ENCODE data around the gene CKAP2L. TPM values are rescaled to one million over a fixed set of nuclear protein-coding genes. Genes with fewer than 3 reads are reported as not detected.

Gene CKAP2L
- total RNA-seq, result 3.4 to 6.1 TPM (median 5.1 TPM) in 3 replicates
- long read RNA-seq, full-length matches to known transcripts, result 1 of 1 reads
- long read RNA-seq, partial matches to known transcripts, result 0 of 1 reads
- long read RNA-seq, other reads (novel, unspliced or antisense), result 0 of 1 reads

DNA sequence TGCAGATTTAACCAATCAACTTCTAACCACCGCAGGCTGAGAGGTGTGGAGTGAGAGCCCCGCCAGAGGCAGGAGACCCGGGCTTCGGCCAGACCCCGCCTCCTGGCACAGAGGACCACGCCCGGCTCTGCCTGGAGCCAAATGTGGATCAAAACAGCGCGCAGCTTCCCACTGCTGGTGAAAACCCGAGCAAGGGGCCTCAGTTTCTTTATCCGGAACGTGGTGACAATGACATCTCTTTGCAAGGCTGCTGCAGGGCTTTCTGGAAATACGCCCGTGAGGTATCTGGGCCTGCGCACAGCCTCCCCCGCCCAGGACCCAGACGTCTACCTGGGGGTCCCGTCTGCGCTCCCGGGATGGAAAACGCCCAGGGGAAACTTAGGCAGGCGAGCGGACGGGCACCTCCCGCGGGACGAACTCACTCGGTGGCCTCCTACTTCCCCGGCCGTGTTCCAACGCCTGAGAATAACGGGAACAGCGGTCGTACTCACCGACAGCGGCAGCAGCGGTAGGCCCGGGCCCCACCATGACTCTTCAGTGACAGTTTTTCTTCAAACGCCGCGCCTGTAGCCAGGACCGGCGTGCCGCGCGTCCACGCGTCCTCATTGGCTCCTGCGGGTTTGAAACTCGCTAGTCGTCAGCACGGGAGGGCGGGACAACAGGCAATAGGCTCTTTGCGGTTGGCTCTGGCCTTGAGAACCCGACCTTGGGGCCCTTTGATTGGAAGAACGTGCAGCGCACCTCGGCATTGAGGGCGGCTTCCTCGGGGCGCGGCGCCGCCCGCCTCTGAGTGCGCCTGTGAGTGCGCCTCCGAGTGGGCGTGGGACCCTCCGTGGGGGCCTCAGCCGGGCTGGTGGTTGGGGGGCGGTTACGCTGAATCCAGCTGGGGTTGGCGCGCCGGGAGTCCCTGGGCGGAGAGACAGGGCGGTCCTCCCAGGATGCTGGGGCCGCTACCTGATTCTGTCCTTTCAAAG, at the start of gene CKAP2L:
Gene CKAP2L, minus strand, starts transcription at position 539 of the 974 bp plus-strand sequence. Its CDS starts 11 bp downstream, at position 528.
- H3K27me3 Mint-ChIP-seq (ENCODE audit: low read depth), result no peaks in the 10 kb centered on the region
- H3K27ac Mint-ChIP-seq (ENCODE audit: unreplicated experiment), result peak within 1 kb of the TSS; percentile 90
- peaks cover 33% of the 10 kb centered on the region for H3K4me1 Mint-ChIP-seq (ENCODE audit: low read depth)
- DNase-seq (ENCODE audit: low spot score), result peak; percentile 97
- peak within 1 kb of the TSS; percentile 92 for H3K4me3 Mint-ChIP-seq (ENCODE audit: unreplicated experiment)
- H3K36me3 Mint-ChIP-seq (ENCODE audit: low read depth), result no peaks in the 10 kb centered on the region
- TF ChIP-seq, protein P1, sequence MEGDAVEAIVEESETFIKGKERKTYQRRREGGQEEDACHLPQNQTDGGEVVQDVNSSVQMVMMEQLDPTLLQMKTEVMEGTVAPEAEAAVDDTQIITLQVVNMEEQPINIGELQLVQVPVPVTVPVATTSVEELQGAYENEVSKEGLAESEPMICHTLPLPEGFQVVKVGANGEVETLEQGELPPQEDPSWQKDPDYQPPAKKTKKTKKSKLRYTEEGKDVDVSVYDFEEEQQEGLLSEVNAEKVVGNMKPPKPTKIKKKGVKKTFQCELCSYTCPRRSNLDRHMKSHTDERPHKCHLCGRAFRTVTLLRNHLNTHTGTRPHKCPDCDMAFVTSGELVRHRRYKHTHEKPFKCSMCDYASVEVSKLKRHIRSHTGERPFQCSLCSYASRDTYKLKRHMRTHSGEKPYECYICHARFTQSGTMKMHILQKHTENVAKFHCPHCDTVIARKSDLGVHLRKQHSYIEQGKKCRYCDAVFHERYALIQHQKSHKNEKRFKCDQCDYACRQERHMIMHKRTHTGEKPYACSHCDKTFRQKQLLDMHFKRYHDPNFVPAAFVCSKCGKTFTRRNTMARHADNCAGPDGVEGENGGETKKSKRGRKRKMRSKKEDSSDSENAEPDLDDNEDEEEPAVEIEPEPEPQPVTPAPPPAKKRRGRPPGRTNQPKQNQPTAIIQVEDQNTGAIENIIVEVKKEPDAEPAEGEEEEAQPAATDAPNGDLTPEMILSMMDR (IDR thresholded peaks at IDR 0.05), result peak; percentile 8
- no peaks in the 10 kb centered on the region for H3K9me3 Mint-ChIP-seq (ENCODE audit: low read depth)

DNA sequence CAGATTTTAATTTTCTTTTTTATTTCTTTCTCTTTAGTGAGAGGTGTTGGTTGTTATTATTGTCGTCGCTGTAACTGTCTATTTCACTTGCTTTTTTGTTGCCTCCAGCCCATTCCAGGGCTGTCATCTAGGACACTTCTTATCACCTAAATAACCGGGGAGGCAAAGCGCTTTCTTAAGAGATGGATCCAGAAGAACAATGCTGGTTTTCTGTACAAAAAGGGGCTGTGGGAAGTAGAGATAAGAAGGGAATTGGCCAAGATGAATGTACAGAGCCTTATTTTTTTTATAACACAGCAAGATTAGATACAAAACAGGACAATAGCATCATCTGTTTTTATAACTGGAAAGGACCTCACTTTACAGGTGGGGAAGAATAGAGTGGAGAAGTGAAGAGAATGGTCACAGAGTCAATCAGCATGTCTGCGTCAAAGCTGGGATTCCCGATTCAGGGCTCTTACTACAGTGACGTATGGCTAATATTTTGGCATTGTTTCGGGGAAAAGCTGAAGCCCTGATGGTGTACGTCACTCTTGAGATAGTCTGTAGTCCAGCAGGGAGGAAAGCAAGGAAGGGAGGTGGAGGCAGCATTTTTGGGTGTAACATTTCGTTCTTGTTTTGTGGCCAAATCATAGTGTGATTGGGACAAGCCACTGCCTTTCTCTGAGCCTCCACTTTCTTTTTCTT, 49.0 kb upstream of the CKAP2L start:
- no peak for DNase-seq (ENCODE audit: low spot score)
- no peaks in the 10 kb centered on the region for H3K9me3 Mint-ChIP-seq (ENCODE audit: low read depth)
- peaks cover 51% of the 10 kb centered on the region for H3K4me1 Mint-ChIP-seq (ENCODE audit: low read depth)
- H3K27ac Mint-ChIP-seq (ENCODE audit: unreplicated experiment), result peak overlapping the region; percentile 80
- no peaks in the 10 kb centered on the region for H3K27me3 Mint-ChIP-seq (ENCODE audit: low read depth)
- no peak overlapping the region for H3K4me3 Mint-ChIP-seq (ENCODE audit: unreplicated experiment)
- TF ChIP-seq, protein P1 (IDR thresholded peaks at IDR 0.05), result no peak
- H3K36me3 Mint-ChIP-seq (ENCODE audit: low read depth), result no peaks in the 10 kb centered on the region

- Mint-ChIP-seq H3K27me3 (ENCODE audit: low read depth) (no peaks in the 10 kb centered on the region), H3K9me3 (ENCODE audit: low read depth) (peaks cover 2% of the 10 kb centered on the region), H3K4me3 (ENCODE audit: unreplicated experiment) (no peak overlapping the region), H3K4me1 (ENCODE audit: low read depth) (peaks cover 45% of the 10 kb centered on the region), H3K36me3 (ENCODE audit: low read depth) (peaks cover 1% of the 10 kb centered on the region), H3K27ac (ENCODE audit: unreplicated experiment) (peak overlapping the region; percentile 89)
- no peak for DNase-seq (ENCODE audit: low spot score)
- TF ChIP-seq, protein P1 (IDR thresholded peaks at IDR 0.05), result no peak
Observed at GRCh38 chr2:112812318-112813267, 48.2 kb upstream of the CKAP2L start.

- peaks cover 6% of the 10 kb centered on the region for H3K36me3 Mint-ChIP-seq (ENCODE audit: low read depth)
Observed at GRCh38 chr2:112811841-112812306, 47.5 kb upstream of the CKAP2L start.

More at GRCh38 chr2:112811841-112812306, 47.5 kb upstream of the CKAP2L start:
- DNase-seq (ENCODE audit: low spot score), result no peak
- no peak overlapping the region for H3K4me3 Mint-ChIP-seq (ENCODE audit: unreplicated experiment)
- TF ChIP-seq, protein P1 (IDR thresholded peaks at IDR 0.05), result no peak
- H3K4me1 Mint-ChIP-seq (ENCODE audit: low read depth), result peaks cover 38% of the 10 kb centered on the region
- H3K27me3 Mint-ChIP-seq (ENCODE audit: low read depth), result no peaks in the 10 kb centered on the region
- peaks cover 8% of the 10 kb centered on the region for H3K9me3 Mint-ChIP-seq (ENCODE audit: low read depth)
- peak overlapping the region; percentile 89 for H3K27ac Mint-ChIP-seq (ENCODE audit: unreplicated experiment)

All from chondrocyte (in vitro differentiated cells).